ENCODE results near the gene WNT6. TPM values are rescaled to one million over a fixed set of nuclear protein-coding genes. Genes with fewer than 3 reads are reported as not detected.

Gene WNT6
- polyA plus RNA-seq, 4 donors = 0.10 to 0.44 (median 0.27) TPM

GRCh38 chr2:218875692-218876246 lies 16.2 kb downstream of the WNT6 start:
- DNase-seq (ENCODE audit: low read depth in 4 of 4, low spot score in 3 of 4) = no peak

DNA sequence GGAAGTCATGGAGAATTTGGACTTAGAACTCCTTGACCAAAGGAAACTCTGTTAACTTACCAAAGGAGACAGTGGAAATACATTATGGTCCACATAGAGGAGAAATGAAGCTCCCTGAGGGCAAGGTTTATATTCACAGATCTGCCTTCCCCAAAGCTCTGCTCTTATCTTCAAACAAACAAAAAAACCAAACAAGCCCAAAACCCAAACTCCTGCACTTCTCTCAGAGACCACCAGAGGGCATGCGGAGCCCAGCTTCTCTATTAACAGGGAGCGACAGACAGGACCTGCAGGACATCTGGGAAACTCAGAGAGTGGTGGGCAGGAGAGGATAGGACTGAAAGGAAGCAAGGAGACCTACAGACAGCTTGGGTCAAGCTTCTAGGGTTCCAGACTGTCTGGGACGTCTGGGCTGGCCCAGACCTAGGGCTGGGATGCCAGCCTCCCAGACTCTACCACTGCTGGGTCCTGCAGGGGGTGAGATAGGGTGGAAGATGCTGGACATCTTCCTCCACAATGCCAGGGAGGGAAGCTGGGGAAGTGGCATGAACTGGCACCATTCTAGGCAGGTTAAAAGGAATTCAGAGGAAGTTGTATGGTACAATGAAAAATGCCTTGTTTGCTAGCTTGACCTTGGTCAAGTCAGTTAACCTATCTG lies 17.1 kb downstream of the WNT6 start:
- peak in 1 of 4 donors; percentile 60 for DNase-seq (ENCODE audit: low read depth in 4 of 4, low spot score in 3 of 4)

GRCh38 chr2:218877331-218877730 lies 17.7 kb downstream of the WNT6 start:
- no peak for DNase-seq (ENCODE audit: low read depth in 4 of 4, low spot score in 3 of 4)

DNA sequence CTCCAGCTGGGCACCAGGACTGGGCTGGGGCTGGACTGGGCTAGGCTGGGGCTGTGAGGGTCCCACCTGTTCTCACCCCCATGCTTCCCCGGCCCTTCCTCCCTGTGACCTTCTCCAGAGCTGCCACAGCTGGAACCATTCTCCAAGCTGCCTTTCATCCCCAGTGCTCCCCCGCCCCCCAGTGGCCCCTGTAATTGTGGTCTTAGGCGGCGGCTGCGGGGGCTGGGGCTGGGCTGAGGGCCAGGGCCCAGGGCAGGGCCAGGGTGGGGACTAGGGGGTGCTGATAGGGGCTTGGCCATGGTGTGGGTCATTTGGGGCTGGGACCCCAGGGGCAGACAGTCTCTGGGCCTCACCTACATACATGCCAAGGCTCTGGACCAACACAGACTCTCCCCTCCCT lies 18.3 kb downstream of the WNT6 start:
- DNase-seq (ENCODE audit: low read depth in 4 of 4, low spot score in 3 of 4) = no peak

- DNase-seq (ENCODE audit: low read depth in 4 of 4, low spot score in 3 of 4) = no peak
Measured at GRCh38 chr2:218878486-218878885, 18.9 kb downstream of the WNT6 start.

GRCh38 chr2:218878926-218879761 lies 19.5 kb downstream of the WNT6 start:
- no peak for DNase-seq (ENCODE audit: low read depth in 4 of 4, low spot score in 3 of 4)

- DNase-seq (ENCODE audit: low read depth in 4 of 4, low spot score in 3 of 4) = no peak
Measured at GRCh38 chr2:218879776-218880101, 20.1 kb downstream of the WNT6 start.

DNA sequence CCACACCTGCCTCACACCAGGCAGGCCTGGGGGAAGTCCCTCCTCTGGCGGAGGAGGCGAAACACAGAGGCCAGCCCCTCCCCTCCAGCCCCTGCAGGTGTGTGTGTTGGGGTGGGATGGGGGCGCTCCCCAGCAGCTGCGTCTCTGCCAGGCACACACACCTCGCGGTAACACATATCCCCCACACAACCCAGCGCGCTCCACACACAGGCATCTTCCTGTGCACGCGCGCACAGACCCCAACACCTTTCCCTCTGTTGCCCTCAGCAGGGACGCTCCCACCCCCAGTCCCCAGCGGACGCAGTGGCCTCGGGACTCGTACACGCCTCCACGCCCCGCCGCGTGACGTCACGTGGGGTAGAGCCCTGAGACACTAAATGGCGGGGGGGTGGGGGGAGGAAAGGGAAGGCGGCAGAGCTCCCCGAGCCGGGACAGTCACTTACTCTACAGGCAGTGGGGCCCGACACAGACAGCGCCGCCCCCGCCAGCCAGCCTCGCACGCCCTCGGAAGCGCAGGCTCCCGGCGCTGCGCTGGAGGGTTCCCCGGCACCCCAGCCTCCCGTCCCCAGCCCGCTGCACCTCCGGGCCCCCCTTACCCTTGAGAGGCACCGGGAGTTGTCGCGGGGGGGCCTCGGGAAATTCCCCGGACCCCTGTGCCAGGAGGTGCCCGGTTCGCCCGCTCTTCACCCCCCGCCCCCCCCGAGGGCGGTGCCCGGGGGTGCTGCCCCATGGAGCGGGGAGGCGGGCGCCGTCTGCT lies 20.7 kb downstream of the WNT6 start, which contains the start of gene WNT10A:
Gene WNT10A (plus strand): TSS at position 751 of the 757 bp plus-strand sequence. CDS start 144 bp downstream, outside the sequence.
- no peak for DNase-seq (ENCODE audit: low read depth in 4 of 4, low spot score in 3 of 4)

GRCh38 chr2:218880859-218881594 lies 21.4 kb downstream of the WNT6 start:
- no peak for DNase-seq (ENCODE audit: low read depth in 4 of 4, low spot score in 3 of 4)

- DNase-seq (ENCODE audit: low read depth in 4 of 4, low spot score in 3 of 4) = no peak
Measured at GRCh38 chr2:218881744-218882460, 22.3 kb downstream of the WNT6 start.

- DNase-seq (ENCODE audit: low read depth in 4 of 4, low spot score in 3 of 4) = no peak
Measured at GRCh38 chr2:218882461-218882816, 22.8 kb downstream of the WNT6 start.

GRCh38 chr2:218882866-218883366 lies 23.3 kb downstream of the WNT6 start:
- DNase-seq (ENCODE audit: low read depth in 4 of 4, low spot score in 3 of 4) = no peak

DNA sequence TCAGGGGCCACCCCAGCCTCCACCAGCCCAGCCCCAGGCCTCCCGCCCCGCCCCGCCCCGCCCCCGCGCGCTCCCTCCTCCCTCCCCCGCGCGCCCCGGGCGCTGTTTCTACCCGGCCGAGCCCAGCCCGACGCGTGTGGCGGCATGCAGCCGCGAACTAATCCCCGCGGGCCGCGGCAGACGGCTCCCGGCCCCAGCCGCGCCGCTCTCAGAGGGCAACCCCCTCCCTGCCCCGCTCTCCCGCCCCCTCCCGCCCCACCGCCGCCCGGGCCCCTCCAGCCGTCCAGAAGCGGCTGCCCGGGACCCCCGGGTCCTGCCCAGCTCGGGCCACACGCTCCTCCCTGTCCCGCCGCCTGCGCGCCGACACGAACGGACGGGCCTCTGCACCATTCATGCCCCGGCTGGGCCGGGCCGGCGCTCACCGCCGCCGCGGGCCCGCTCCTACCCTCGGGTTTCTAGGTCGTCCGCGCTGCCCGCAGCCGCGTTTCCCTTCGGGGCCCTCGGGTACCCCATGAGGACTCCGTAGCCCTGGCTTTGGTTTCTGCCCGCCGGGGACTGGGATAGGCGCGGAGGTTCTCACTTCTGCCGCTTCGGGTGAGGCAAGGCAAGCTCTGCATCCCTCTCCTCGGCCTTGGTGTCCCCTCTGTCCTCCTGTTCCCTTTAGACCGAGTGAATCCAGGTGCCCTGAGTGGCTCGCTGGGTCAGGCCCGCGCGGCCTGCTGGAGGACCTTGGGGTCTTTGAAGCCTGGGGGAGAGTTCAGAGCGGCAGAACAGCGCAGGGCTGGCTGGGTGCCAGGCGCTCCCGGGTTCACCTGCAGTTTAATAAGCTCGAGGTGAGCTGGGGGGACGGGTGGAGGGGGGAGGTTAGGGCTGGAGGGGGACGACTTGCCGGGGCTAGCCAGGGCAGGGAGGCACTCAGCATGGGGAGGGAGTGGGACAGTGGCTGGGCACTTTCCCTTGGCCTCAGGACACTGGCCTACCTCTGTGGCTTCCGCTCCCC lies 24.2 kb downstream of the WNT6 start:
- no peak for DNase-seq (ENCODE audit: low read depth in 4 of 4, low spot score in 3 of 4)

DNA sequence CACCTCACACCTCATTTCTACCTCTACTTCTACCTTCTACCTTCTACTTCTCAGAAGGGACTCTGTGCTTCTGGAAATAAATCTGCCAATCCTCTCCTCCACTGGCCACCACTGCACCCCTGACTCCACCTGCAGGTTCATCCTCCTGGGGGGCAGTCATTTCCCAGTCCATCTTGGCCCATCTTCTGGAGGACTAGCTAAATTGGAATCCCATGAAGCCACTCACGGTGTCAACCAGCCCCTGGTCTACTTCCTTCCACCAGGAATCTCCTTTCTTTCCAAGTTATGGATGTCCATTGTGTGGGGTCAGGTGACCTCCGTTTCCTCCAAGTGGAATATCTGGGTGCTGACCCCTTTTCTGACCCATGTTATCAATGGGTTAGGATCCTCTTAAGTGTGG lies 24.9 kb downstream of the WNT6 start:
- DNase-seq (ENCODE audit: low read depth in 4 of 4, low spot score in 3 of 4) = no peak

DNA sequence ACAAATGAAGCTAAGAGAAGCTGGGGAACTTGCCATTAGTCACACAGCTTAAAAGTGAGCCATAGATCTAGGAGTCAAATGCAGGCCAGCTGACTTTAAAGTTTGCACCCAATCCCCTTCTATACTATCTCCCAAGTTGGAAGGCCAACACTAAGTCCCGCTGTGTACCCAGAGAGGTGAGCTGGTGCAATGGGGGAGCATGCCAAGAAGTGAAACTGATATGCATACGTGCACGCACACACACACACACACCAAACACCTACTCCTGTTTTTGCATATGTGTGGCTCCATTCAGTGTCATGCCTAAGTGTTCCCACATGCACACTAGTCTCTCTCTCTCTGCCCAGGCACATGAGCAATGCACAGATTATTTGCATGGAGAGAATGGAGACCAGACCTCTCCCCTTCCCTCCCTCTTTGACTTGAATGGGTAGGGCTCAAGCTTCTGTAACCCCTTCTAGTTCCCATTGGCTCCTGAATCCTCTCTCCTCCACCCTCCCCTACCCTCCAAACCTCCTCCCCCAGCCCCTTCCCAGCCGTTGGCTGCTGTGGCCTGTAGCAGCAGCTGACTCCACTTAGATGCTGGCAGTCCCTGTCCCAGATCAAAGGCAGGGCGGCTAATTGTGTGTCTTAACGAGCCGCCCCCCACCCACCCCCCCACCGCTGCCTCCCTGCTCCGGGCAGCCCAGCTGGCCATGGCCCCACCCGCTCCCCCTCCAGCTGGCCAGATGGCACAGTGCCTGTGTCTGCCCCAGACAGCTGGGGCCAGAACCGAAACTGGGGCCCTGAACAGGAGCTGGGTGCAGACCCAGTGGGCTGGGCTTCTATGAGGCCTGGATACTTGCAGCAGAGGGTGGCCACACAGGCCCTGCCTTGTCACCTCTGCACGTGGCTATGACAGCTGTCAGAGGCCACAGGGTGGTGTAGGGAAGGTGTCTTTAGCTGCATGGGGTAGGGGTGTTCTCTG lies 26.7 kb downstream of the WNT6 start:
- no peak for DNase-seq (ENCODE audit: low read depth in 4 of 4, low spot score in 3 of 4)

GRCh38 chr2:218887079-218887478 lies 27.5 kb downstream of the WNT6 start:
- DNase-seq (ENCODE audit: low read depth in 4 of 4, low spot score in 3 of 4) = no peak

DNA sequence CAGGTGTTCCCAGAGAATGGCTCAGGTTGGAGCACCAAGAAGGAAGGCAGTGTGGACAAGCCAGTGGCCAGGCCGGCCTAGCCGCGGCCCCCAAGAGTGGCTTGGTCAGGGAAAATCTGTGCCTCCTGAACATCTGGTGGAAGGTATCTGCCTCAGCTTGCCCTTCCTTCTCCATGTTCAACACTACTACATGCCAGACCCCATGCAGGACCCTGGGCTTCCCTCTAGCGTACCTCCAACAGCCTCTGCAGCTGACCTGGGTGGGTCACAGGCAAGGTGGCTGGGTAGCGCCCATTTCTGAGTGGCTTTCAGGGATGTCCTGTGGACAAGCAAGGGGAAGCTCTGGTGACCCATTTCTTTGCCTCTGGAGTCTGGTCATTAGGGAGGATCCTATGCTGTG lies 28.7 kb downstream of the WNT6 start:
- no peak for DNase-seq (ENCODE audit: low read depth in 4 of 4, low spot score in 3 of 4)
